Endodermal cell (in vitro differentiated cells): ENCODE data around the gene COL5A2. TPM values are rescaled to one million over a fixed set of nuclear protein-coding genes. Genes with fewer than 3 reads are reported as not detected.

Experiments
- DNase-seq: peaks from one replicate; pipeline ENCODE4 v3.0.0-alpha.2; 2017
- H3K27ac ChIP-seq: 2 replicates; pipeline ENCODE4 v1.5.1; 2013; ENCODE audit warnings: mild to moderate bottlenecking, low read depth, low read length, moderate library complexity
- H3K27me3 ChIP-seq: 2 replicates; pipeline ENCODE4 v1.6.1; 2013; ENCODE audit warnings: mild to moderate bottlenecking, low read length, moderate library complexity; ENCODE audit not compliant: insufficient read depth, control insufficient read depth, poor library complexity, severe bottlenecking
- H3K36me3 ChIP-seq: 2 replicates; pipeline ENCODE4 v1.7.0; 2013; ENCODE audit warnings: mild to moderate bottlenecking, low read length, moderate library complexity; ENCODE audit not compliant: control insufficient read depth, insufficient read depth
- H3K4me1 ChIP-seq: one replicate; pipeline ENCODE4 v1.7.0; 2013; ENCODE audit warnings: low read length; ENCODE audit not compliant: control insufficient read depth, insufficient read depth
- H3K4me3 ChIP-seq: 2 replicates; pipeline ENCODE4 v1.5.1; 2013; ENCODE audit warnings: mild to moderate bottlenecking, low read length, moderate library complexity
- H3K9ac ChIP-seq: 2 replicates; pipeline ENCODE4 v1.6.1; 2013; ENCODE audit warnings: mild to moderate bottlenecking, low read length, moderate library complexity; ENCODE audit not compliant: poor library complexity, severe bottlenecking; ENCODE audit errors: extremely low read depth
- H3K9me3 ChIP-seq: 2 replicates; pipeline ENCODE4 v1.6.1; 2013; ENCODE audit warnings: mild to moderate bottlenecking, low read length, moderate library complexity; ENCODE audit not compliant: control insufficient read depth
- H3K27ac Mint-ChIP-seq: 2 replicates; pipeline ENCODE4 v1.8.0; 2020; ENCODE audit warnings: mixed read lengths
- H3K27me3 Mint-ChIP-seq: 2 replicates; pipeline ENCODE4 v1.8.0; 2021; ENCODE audit warnings: mild to moderate bottlenecking, mixed read lengths; ENCODE audit not compliant: insufficient read depth
- H3K36me3 Mint-ChIP-seq: 2 replicates; pipeline ENCODE4 v1.8.0; 2020; ENCODE audit warnings: low read depth, mixed read lengths
- H3K4me1 Mint-ChIP-seq: 2 replicates; pipeline ENCODE4 v1.8.0; 2020; ENCODE audit warnings: mixed read lengths
- H3K4me3 Mint-ChIP-seq: 2 replicates; pipeline ENCODE4 v1.8.0; 2020; ENCODE audit warnings: mild to moderate bottlenecking, moderate library complexity, mixed read lengths
- H3K9me3 Mint-ChIP-seq: 2 replicates; pipeline ENCODE4 v1.8.0; 2020; ENCODE audit warnings: mild to moderate bottlenecking, mixed read lengths
- WGBS, 2 experiments: methylation state at CpG; one replicate each; pipeline versions ENCODE4 v1.1.5 to v1.1.7; 2013; ENCODE audit warnings: missing lambda C conversion rate in 2 of 2, mixed read lengths in 1 of 2; ENCODE audit not compliant: insufficient coverage in 1 of 2, insufficient read length in 1 of 2; 5-methylcytosine and 5-hydroxymethylcytosine counted together
- total RNA-seq, 2 donors: library from RNA; stranded (reverse); fragmentation: NEBNext Ultra II Directional in 1 of 2; extraction: Animal tissue kit (Norgen Biotek cat#: 25700) in 1 of 2; gene quantifications; 2 replicates in 1 of 2; 3 replicates in 1 of 2; pipeline ENCODE4 v1.2.1, GENCODE V29; 2021
- TF ChIP-seq, protein P1 (sequence below): fragments of 200-600 bp; sonication (generic); conservative IDR thresholded peaks from 2 replicates; pipeline ENCODE4 v1.5.0; 2021; ENCODE audit warnings: antibody characterized with exemption, mild to moderate bottlenecking

Gene COL5A2
- total RNA-seq, 2 donors from 2014 or later = 117 to 153 TPM

DNA sequence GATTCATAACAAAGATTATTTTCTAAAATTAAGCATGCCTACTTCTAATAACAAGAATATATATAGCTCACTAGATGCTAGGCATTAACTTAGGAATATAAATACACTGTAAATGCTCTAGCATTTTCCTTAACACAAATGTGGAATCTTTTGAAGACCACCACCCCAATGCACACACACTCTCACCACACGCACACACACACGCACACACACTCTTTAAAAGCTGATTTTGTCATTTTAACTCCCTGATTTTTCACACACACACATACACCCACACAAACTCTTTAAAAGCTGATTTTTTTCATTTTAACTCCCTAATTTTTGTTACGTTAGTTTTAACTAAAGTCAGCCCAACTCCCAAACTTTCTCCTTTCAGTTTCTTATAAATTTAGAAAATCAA lies 3.0 kb downstream of the COL5A2 start:
- H3K27me3 ChIP-seq = no peaks in the 10 kb centered on the region
- no peak for DNase-seq
- no peaks in the 10 kb centered on the region for H3K9me3 Mint-ChIP-seq
- H3K9me3 ChIP-seq = no peaks in the 10 kb centered on the region
- peaks cover 6% of the 10 kb centered on the region for H3K4me1 ChIP-seq
- TF ChIP-seq, protein P1, sequence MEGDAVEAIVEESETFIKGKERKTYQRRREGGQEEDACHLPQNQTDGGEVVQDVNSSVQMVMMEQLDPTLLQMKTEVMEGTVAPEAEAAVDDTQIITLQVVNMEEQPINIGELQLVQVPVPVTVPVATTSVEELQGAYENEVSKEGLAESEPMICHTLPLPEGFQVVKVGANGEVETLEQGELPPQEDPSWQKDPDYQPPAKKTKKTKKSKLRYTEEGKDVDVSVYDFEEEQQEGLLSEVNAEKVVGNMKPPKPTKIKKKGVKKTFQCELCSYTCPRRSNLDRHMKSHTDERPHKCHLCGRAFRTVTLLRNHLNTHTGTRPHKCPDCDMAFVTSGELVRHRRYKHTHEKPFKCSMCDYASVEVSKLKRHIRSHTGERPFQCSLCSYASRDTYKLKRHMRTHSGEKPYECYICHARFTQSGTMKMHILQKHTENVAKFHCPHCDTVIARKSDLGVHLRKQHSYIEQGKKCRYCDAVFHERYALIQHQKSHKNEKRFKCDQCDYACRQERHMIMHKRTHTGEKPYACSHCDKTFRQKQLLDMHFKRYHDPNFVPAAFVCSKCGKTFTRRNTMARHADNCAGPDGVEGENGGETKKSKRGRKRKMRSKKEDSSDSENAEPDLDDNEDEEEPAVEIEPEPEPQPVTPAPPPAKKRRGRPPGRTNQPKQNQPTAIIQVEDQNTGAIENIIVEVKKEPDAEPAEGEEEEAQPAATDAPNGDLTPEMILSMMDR = no peak
- H3K27ac ChIP-seq = no peak overlapping the region
- H3K4me3 ChIP-seq = peak overlapping the region; percentile 96
- peaks cover 32% of the 10 kb centered on the region for H3K4me1 Mint-ChIP-seq
- H3K36me3 ChIP-seq = peaks cover 7% of the 10 kb centered on the region
- H3K9ac ChIP-seq = peak overlapping the region; percentile 89
- H3K4me3 Mint-ChIP-seq = peak overlapping the region; percentile 76
- peak overlapping the region; percentile 9 for H3K27ac Mint-ChIP-seq
- H3K36me3 Mint-ChIP-seq = no peaks in the 10 kb centered on the region
- no peaks in the 10 kb centered on the region for H3K27me3 Mint-ChIP-seq
- WGBS, 2 experiments = 89% methylated on average over 3 of the region's 3 CpGs

DNA sequence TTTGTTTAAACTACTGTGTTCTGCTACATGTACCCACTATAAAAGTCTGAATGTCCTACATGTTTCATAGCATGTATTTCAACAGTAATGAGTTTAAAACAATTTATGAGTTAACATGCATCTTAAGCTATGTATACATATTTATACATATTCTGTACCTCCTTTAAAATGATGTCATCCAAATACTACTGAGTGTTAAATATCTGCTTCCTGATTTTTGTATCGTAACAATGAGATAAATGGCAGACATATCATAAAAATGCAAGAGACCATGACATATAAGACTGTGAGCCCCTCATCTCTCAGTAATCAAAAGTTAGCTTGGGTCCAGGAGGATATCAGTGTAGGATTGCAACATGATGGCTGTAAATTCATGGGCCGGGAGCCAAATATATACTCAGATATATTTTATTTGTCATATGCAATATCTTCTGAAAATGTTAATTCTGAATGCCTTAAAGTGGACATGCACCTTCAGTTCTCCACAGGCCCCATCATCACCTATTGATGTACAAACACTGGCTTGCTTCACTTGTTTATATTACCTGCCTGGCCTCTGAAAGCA lies 3.6 kb downstream of the COL5A2 start:
- Histone ChIP-seq H3K9ac (no peak overlapping the region), H3K4me3 (peak overlapping the region; percentile 96), H3K4me1 (peaks cover 6% of the 10 kb centered on the region), H3K9me3 (no peaks in the 10 kb centered on the region), H3K27me3 (no peaks in the 10 kb centered on the region), H3K36me3 (peaks cover 7% of the 10 kb centered on the region), H3K27ac (no peak overlapping the region)
- DNase-seq = no peak
- H3K4me3 Mint-ChIP-seq = peak overlapping the region; percentile 76
- no peaks in the 10 kb centered on the region for H3K27me3 Mint-ChIP-seq
- no peaks in the 10 kb centered on the region for H3K9me3 Mint-ChIP-seq
- 96 to 100% methylated on average over 1 to 2 of the region's 2 CpGs for WGBS, 2 experiments
- H3K36me3 Mint-ChIP-seq = no peaks in the 10 kb centered on the region
- no peak overlapping the region for H3K27ac Mint-ChIP-seq
- TF ChIP-seq, protein P1 = no peak
- H3K4me1 Mint-ChIP-seq = peaks cover 27% of the 10 kb centered on the region

DNA sequence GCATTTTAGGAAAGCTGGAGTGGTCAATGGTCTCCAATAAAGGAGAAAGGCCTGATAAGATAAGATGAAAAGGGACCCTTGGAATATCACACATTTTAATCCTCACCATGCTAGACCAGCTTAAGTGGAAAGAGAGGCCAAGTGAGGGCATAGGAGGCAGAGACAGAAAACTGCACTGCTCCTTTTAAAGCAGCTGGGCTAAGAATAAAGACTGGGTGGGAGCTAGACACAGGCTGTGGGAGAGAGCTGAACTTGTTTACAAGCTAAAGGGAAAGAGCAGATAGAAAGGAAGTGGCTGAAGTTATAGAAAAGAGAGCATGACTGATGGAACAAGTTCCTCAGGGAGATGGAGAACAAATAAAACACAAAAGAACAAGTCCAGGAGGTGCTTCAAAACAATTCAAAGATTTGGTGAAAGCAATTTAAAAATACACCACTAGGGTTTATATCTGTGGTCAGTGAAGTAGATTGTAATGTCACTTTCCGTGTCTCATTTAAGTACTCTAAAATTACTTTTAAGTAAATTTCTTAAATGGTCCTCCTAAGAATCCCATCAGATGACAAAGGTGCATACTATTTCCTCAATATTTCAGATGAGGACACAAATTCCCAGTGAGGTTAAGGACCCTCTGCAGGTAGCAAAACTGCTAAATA lies 7.5 kb downstream of the COL5A2 start:
- H3K27me3 ChIP-seq = no peaks in the 10 kb centered on the region
- H3K27ac ChIP-seq = no peak overlapping the region
- H3K4me3 ChIP-seq = peak overlapping the region; percentile 71
- Mint-ChIP-seq H3K4me1 (peaks cover 11% of the 10 kb centered on the region), H3K36me3 (peaks cover 2% of the 10 kb centered on the region), H3K27me3 (no peaks in the 10 kb centered on the region), H3K4me3 (no peak overlapping the region), H3K27ac (no peak overlapping the region), H3K9me3 (no peaks in the 10 kb centered on the region)
- no peak for DNase-seq
- TF ChIP-seq, protein P1 = peak; percentile 56
- no peaks in the 10 kb centered on the region for H3K9me3 ChIP-seq
- peaks cover 3% of the 10 kb centered on the region for H3K4me1 ChIP-seq
- H3K9ac ChIP-seq = no peak overlapping the region
- 83% methylated on average over 1 of the region's 1 CpG; no CpG with 5 or more reads in 1 of the 2 experiments for WGBS, 2 experiments
- H3K36me3 ChIP-seq = peaks cover 27% of the 10 kb centered on the region
